ENCODE measurements around the gene ATP5IF1. TPM values are rescaled to one million over a fixed set of nuclear protein-coding genes. Genes with fewer than 3 reads are reported as not detected.

The ATP5IF1 gene
- total and polyA plus RNA-seq, 2 of the 4 experiments (the other 2 are of a cell fraction): 33.7 to 105 TPM

GRCh38 chr1:28249866-28250295 is 14.0 kb downstream of the ATP5IF1 start:
- no peak overlapping the region for H2AFZ ChIP-seq (replicated peaks; ENCODE audit: low read length, poor library complexity)
- peak overlapping the region; percentile 26 to 73; a peak in 3 of 4 replicates for H4K8ac ChIP-seq (ENCODE audit: low read depth in 2 of 2, low read length in 2 of 2)
- peak overlapping the region; percentile 53 for H3K18ac ChIP-seq (ENCODE audit: low read depth, low read length)
- H3K9me3 ChIP-seq (ENCODE audit: control insufficient read depth, insufficient read depth, low read length): no peaks in the 10 kb centered on the region
- no peak overlapping the region for H3K4me2 ChIP-seq (ENCODE audit: low read depth, low read length)
- dilution Hi-C loops (cut with HindIII; ENCODE audit: low sequenced_read_pairs, unreplicated experiment): no loop called here
- no peak overlapping the region for H3K9ac ChIP-seq (ENCODE audit: low read depth, low read length)
- peak overlapping the region; percentile 48; the same call in 1 of the 2 replicates for H3K27ac ChIP-seq (ENCODE audit: insufficient read depth, low read length)
- WGBS, 2 experiments (ENCODE audit: extremely low coverage in 2 of 2, insufficient read length in 1 of 2): no CpG with 5 or more reads among the region's 4 CpGs
- H2BK5ac ChIP-seq (ENCODE audit: low read depth, low read length, poor library complexity, severe bottlenecking): no peak overlapping the region
- H3K56ac ChIP-seq (ENCODE audit: extremely low read depth, insufficient read depth, low read length): peak overlapping the region; percentile 34; the same call in 1 of the 2 replicates
- no peak for ATAC-seq (ENCODE audit: low read depth)
- no peaks in the 10 kb centered on the region; the same call in none of the 2 replicates for H3K9me1 ChIP-seq (ENCODE audit: insufficient read depth, low read length)
- peaks cover 14% of the 10 kb centered on the region for H3K4me1 ChIP-seq (ENCODE audit: control insufficient read depth, insufficient read depth, low read length)
- intact Hi-C loops (cut with micrococcal nuclease): loop anchor here (1.0 to 2.0 kb wide), 3 partner anchors 79 to 353 kb away; partner anchors contain the start of genes MED18 and PHACTR4
- no peaks in the 10 kb centered on the region; the same call in 1 of the 2 replicates for H3K27me3 ChIP-seq (ENCODE audit: control insufficient read depth, insufficient read depth, low read length)
- H2BK20ac ChIP-seq (ENCODE audit: low read depth, low read length): peak overlapping the region; percentile 86
- peak overlapping the region; percentile 90 for H2BK120ac ChIP-seq (ENCODE audit: low read depth, low read length)
- no TSS peak for BruUV-seq (replicated peaks)
- no peak overlapping the region for H3K4me3 ChIP-seq (ENCODE audit: insufficient read depth, low read depth, low read length)
- in situ Hi-C loops (cut with MboI; ENCODE audit: low sequenced_read_pairs): loop anchor here (10.0 kb wide), 1 partner anchor 355 kb away; no protein-coding TSS in a partner anchor
- no peaks in the 10 kb centered on the region for H4K20me1 ChIP-seq (ENCODE audit: insufficient read depth, low read length)
- ChIA-PET CTCF (interaction anchor here (1.3 to 2.2 kb wide), 2 partner anchors 13 to 259 kb away, joined by 4 to 14 read pairs; no protein-coding TSS in a partner anchor), POLR2A (ENCODE audit: unreplicated experiment) (no interaction called here)
- peak overlapping the region; percentile 32; the same call in 2 of the 3 replicates for H2BK15ac ChIP-seq (ENCODE audit: low read depth, low read length)
- H3K14ac ChIP-seq (replicated peaks; ENCODE audit: low read depth, low read length): peak overlapping the region; percentile 80
- peak overlapping the region; percentile 90 for H3K4ac ChIP-seq (ENCODE audit: low read depth, low read length)
- H3K79me1 ChIP-seq (ENCODE audit: low read depth in 1 of 2, low read length in 2 of 2): peaks cover 0 to 18% of the 10 kb centered on the region in 2 experiments; a peak in 1 of 4 replicates
- TF ChIP-seq FOS (IDR thresholded peaks at IDR 0.05; ENCODE audit: low read depth, low read length) (no peak), RFX5 (IDR thresholded peaks at IDR 0.05; ENCODE audit: low read depth, low read length) (no peak), MAFK (IDR thresholded peaks at IDR 0.05; ENCODE audit: low read depth, low read length) (peak; percentile 86), CTCF (conservative IDR thresholded peaks at IDR 0.05; ENCODE audit: low read depth, low read length) (no peak)
- no peaks in the 10 kb centered on the region for H3K36me3 ChIP-seq (ENCODE audit: control insufficient read depth, insufficient read depth, low read length)
- peak overlapping the region; percentile 59 for H4K5ac ChIP-seq (ENCODE audit: low read depth, low read length)
- peak overlapping the region; percentile 72 for H3K23ac ChIP-seq (ENCODE audit: low read depth, low read length)
- no peak for DNase-seq
- peak overlapping the region; percentile 93 for H2AK5ac ChIP-seq (ENCODE audit: low read depth, low read length)
- no peak overlapping the region for H2AK9ac ChIP-seq (replicated peaks; ENCODE audit: low read depth, low read length, poor library complexity)
- peak overlapping the region; percentile 89 for H4K91ac ChIP-seq (ENCODE audit: insufficient read depth, low read depth, low read length)

All from IMR-90 (cell line).